ENCODE data around the gene MSH5.

The MSH5 gene

DNA sequence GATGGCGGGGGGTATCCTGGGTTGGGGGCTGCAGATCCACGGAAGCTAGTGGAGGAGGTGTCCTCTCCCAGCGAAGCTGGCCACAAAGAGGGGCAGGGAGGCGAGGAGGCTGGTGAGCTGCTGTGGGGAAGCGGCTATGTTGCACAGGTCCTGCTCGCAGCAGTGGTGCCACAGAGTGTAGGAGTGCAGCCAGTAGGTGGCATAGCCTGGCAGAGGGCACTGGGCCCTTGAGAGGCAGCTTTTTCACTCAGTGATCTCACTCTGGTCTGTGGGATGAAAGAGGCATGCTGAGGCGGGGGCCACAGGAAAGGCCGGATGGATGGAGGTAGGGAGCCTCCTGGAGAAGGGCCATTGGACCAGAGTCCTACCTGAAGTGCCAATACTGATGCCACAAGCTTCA lies 27.5 kb upstream of the MSH5 start:
- Histone ChIP-seq H3K36me3 (ENCODE audit: insufficient read depth, low read length) (no peaks in the 10 kb centered on the region), H3K4me3 (ENCODE audit: low read depth, low read length) (no peak overlapping the region), H3K27me3 (ENCODE audit: insufficient read depth, low read length) (no peaks in the 10 kb centered on the region), H3K79me2 (ENCODE audit: control insufficient read depth, insufficient read depth, low read length, unreplicated experiment) (no peaks in the 10 kb centered on the region), H3K27ac (ENCODE audit: low read depth, low read length) (no peak overlapping the region), H2AFZ (ENCODE audit: low read length, unreplicated experiment) (no peak overlapping the region), H3K4me1 (ENCODE audit: control insufficient read depth, insufficient read depth, low read length, unreplicated experiment) (no peaks in the 10 kb centered on the region)

DNA sequence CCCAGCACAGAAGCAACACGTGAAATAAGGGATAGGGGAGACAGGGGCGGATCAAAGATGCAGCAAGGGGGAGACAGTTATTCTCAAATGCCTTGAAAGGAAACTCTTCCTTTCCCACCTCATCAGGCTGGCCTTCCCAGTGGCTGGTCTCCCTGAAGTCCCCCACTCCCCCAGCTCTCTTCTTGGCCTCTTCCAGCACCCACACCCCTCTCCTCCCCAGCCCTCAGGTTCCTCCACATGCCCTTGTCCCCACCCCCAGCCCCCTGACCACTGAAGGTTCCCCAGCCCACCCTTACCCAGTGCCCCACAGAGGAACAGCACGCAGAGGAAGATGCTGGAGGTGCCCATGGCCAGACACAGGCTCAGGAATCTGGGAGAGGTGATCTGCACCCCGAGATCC lies 26.3 kb upstream of the MSH5 start:
- no peak overlapping the region for H3K27ac ChIP-seq (ENCODE audit: low read depth, low read length)
- H3K79me2 ChIP-seq (ENCODE audit: control insufficient read depth, insufficient read depth, low read length, unreplicated experiment), result no peaks in the 10 kb centered on the region
- H3K4me3 ChIP-seq (ENCODE audit: low read depth, low read length), result no peak overlapping the region
- no peak overlapping the region for H2AFZ ChIP-seq (ENCODE audit: low read length, unreplicated experiment)
- H3K27me3 ChIP-seq (ENCODE audit: insufficient read depth, low read length), result no peaks in the 10 kb centered on the region
- H3K36me3 ChIP-seq (ENCODE audit: insufficient read depth, low read length), result no peaks in the 10 kb centered on the region
- no peaks in the 10 kb centered on the region for H3K4me1 ChIP-seq (ENCODE audit: control insufficient read depth, insufficient read depth, low read length, unreplicated experiment)

DNA sequence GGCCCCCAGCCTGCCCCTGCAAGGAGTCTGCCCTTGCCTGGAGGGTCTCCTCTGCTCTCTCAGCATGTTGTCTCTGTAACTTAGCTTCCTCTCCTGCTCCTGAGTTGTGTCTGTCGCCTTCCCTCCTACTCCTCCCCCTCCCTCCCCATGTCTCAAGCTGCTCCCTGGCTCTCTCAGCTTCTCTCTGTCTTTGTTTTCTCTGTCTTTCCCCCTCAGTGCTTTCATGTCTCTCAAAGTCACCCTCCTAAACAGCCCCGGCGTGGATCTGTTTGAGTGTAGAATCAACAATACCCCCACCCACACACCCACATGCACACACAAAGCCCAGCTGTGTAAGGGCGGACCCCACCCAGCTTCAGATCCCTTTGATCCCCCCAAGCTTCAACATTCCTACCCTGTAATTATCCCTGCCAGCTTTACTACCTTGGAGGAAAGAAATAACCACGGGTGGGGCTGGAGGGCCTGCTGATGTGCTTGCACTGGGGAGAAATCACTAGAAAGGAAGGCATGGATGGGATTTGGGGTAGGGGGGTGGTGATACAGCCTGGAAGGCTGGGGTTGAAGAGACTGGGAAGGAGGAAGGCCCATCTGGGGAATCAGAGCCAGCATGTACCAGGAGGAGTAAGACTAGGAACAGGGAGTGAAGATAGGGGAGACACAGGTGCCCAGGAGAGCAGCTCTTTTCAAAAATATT lies 25.7 kb upstream of the MSH5 start:
- H3K4me3 ChIP-seq (ENCODE audit: low read depth, low read length), result no peak overlapping the region
- H2AFZ ChIP-seq (ENCODE audit: low read length, unreplicated experiment), result no peak overlapping the region

DNA sequence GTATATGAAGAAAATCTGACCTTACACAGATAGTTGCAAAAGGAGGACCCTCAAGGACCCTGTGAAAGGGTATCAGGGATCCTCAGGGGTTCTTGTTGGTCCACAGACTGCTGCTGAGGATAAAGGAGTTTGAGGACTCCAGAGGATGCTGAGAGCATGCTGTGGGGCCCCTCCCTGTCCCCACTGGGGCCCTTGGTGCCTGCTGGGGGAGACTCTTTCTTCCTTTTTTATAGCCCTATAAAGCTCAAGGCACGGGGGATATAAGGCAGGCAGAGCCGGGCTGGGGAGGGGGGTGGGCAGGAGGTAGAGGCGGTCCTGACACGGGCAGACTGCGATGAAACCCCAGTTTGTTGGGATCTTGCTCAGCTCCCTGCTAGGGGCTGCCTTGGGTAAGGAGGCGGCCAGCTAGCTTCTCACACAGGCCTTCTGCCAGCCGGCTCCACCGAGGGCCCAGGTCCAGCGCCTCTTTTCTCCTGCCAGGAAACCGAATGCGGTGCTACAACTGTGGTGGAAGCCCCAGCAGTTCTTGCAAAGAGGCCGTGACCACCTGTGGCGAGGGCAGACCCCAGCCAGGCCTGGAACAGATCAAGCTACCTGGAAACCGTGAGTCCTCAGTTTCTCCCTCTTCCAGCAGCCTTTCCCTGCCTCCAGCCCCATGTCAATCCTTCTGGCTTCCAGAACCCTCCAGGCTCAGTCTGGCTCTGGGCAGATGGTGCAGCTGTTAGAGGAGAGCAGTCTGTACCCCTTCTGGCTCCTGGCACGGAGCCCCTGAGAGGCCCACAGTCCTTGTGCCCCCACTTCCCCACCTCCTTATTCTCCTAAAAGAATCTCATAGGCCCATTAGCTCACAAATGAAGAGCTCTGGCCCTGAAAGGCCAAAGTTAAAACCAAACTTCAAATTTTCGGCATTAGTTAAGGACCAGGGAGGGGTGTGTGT lies 24.5 kb upstream of the MSH5 start, which contains the start of gene LY6G6D:
Gene LY6G6D, plus strand, starts transcription at position 327 of the 937 bp plus-strand sequence. Its CDS starts 8 bp downstream, at position 335.
- Histone ChIP-seq H3K27ac (ENCODE audit: low read depth, low read length) (no peak within 1 kb of the TSS), H3K4me3 (ENCODE audit: low read depth, low read length) (no peak within 1 kb of the TSS), H3K27me3 (ENCODE audit: insufficient read depth, low read length) (no peaks in the 10 kb centered on the region), H3K4me1 (ENCODE audit: control insufficient read depth, insufficient read depth, low read length, unreplicated experiment) (no peaks in the 10 kb centered on the region), H2AFZ (ENCODE audit: low read length, unreplicated experiment) (no peak within 1 kb of the TSS), H3K79me2 (ENCODE audit: control insufficient read depth, insufficient read depth, low read length, unreplicated experiment) (no peaks in the 10 kb centered on the region), H3K36me3 (ENCODE audit: insufficient read depth, low read length) (no peaks in the 10 kb centered on the region)

More for the DNA sequence above, 25.7 kb upstream of the MSH5 start:
- Histone ChIP-seq H3K27ac (ENCODE audit: low read depth, low read length) (no peak overlapping the region), H3K4me1 (ENCODE audit: control insufficient read depth, insufficient read depth, low read length, unreplicated experiment) (no peaks in the 10 kb centered on the region), H3K36me3 (ENCODE audit: insufficient read depth, low read length) (no peaks in the 10 kb centered on the region), H3K79me2 (ENCODE audit: control insufficient read depth, insufficient read depth, low read length, unreplicated experiment) (no peaks in the 10 kb centered on the region), H3K27me3 (ENCODE audit: insufficient read depth, low read length) (no peaks in the 10 kb centered on the region)

DNA sequence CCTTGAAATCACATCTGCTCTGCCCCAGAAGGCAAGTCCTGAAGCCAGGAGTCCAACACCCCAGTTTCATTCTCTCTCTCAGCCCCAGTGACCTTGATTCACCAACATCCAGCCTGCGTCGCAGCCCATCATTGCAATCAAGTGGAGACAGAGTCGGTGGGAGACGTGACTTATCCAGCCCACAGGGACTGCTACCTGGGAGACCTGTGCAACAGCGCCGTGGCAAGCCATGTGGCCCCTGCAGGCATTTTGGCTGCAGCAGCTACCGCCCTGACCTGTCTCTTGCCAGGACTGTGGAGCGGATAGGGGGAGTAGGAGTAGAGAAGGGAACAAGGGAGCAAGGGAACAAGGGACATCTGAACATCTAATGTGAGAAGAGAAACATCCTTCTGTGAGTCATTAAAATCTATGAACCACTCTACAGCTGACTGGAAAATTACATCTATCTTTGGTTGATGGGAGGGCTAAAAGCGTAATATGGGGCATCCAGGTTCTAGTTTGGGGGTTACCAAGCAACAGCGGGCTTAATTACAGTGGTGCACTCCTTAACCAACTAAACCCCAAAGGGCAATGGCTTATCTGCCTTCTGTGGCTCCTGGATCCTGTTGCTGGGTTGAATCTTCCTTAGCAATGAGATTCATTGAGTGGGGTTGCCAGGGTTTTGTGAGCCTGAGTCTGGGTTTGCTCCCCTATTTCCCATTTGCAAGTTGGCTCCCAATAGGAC lies 22.1 kb upstream of the MSH5 start:
- Histone ChIP-seq H3K4me1 (ENCODE audit: control insufficient read depth, insufficient read depth, low read length, unreplicated experiment) (no peaks in the 10 kb centered on the region), H2AFZ (ENCODE audit: low read length, unreplicated experiment) (no peak overlapping the region), H3K79me2 (ENCODE audit: control insufficient read depth, insufficient read depth, low read length, unreplicated experiment) (no peaks in the 10 kb centered on the region), H3K4me3 (ENCODE audit: low read depth, low read length) (no peak overlapping the region), H3K36me3 (ENCODE audit: insufficient read depth, low read length) (no peaks in the 10 kb centered on the region), H3K27ac (ENCODE audit: low read depth, low read length) (no peak overlapping the region), H3K27me3 (ENCODE audit: insufficient read depth, low read length) (no peaks in the 10 kb centered on the region)

DNA sequence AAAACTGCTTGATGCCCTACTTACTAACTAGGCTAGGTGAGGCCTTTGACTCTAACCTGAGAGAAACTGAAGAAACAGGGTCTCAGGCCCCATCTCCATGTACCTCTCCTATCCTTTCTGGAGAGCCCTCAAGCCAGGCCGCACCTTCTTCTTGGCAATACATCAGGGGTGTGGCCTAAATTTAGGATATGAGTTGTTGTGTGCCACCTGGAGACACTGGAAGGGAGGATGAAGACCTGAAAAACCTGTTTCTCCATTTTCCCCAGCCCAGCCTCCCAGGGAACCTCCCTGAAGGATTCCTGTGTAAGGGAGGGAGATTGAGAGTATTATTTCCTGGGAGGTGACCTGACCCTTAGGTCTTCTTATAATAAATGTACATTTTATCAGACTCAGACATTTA lies 21.5 kb upstream of the MSH5 start:
- Histone ChIP-seq H3K27ac (ENCODE audit: low read depth, low read length) (no peak overlapping the region), H2AFZ (ENCODE audit: low read length, unreplicated experiment) (no peak overlapping the region), H3K27me3 (ENCODE audit: insufficient read depth, low read length) (no peaks in the 10 kb centered on the region), H3K36me3 (ENCODE audit: insufficient read depth, low read length) (no peaks in the 10 kb centered on the region), H3K79me2 (ENCODE audit: control insufficient read depth, insufficient read depth, low read length, unreplicated experiment) (no peaks in the 10 kb centered on the region), H3K4me3 (ENCODE audit: low read depth, low read length) (no peak overlapping the region), H3K4me1 (ENCODE audit: control insufficient read depth, insufficient read depth, low read length, unreplicated experiment) (no peaks in the 10 kb centered on the region)

DNA sequence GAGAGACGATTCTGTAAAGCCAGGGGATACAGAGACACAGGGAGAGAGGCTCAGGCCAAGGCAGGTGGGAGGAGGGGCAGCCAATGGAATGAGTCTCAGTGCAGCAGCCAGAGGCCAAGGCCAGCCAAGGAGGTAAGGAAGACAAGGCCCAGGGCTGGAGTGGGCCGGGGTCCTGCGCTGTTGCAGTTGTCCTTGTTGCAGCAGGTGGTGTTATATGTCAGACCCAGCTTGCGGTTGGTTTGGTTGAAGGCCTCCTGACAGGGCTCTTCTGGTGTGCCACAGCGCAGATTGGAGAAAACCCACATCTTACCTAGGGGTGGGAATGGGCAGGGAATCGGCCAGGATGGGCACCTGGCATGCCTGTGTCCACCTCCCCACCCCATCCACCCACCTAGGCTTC lies 20.8 kb upstream of the MSH5 start:
- H3K27me3 ChIP-seq (ENCODE audit: insufficient read depth, low read length), result no peaks in the 10 kb centered on the region
- H2AFZ ChIP-seq (ENCODE audit: low read length, unreplicated experiment), result no peak overlapping the region

DNA sequence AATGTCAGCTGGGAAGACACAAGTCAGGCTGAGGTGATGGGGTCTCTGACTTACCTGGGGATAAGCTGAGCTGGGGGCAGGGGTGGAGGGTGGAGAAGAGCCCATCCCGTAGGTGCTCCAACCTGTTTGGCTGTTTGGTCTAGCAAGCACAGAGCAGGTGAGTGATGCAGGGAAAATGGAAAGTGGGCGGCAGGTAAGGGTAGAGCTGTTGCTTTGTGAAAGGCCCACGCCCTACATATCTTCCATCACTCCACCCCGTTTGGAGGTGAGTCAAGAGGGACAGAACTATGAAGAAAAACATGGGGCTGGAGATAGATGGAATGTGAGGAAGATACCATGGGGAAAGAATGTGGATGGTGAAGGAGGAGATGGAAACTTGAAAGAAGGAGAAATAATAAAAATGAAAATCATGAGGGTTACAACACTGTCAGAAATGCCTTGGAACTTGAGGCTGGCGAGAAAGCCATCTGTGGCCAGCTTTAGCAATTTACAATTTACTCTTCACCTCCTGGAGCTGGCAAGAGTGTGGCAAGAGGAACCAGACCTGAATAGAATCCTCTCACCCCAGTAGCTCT lies 19.5 kb upstream of the MSH5 start:
- H3K36me3 ChIP-seq (ENCODE audit: insufficient read depth, low read length), result no peaks in the 10 kb centered on the region
- H3K4me3 ChIP-seq (ENCODE audit: low read depth, low read length), result no peak overlapping the region
- H3K27me3 ChIP-seq (ENCODE audit: insufficient read depth, low read length), result no peaks in the 10 kb centered on the region
- H2AFZ ChIP-seq (ENCODE audit: low read length, unreplicated experiment), result no peak overlapping the region
- H3K4me1 ChIP-seq (ENCODE audit: control insufficient read depth, insufficient read depth, low read length, unreplicated experiment), result no peaks in the 10 kb centered on the region
- H3K79me2 ChIP-seq (ENCODE audit: control insufficient read depth, insufficient read depth, low read length, unreplicated experiment), result no peaks in the 10 kb centered on the region
- H3K27ac ChIP-seq (ENCODE audit: low read depth, low read length), result no peak overlapping the region

More for the DNA sequence above, 20.8 kb upstream of the MSH5 start:
- Histone ChIP-seq H3K36me3 (ENCODE audit: insufficient read depth, low read length) (no peaks in the 10 kb centered on the region), H3K27ac (ENCODE audit: low read depth, low read length) (no peak overlapping the region), H3K79me2 (ENCODE audit: control insufficient read depth, insufficient read depth, low read length, unreplicated experiment) (no peaks in the 10 kb centered on the region), H3K4me3 (ENCODE audit: low read depth, low read length) (no peak overlapping the region), H3K4me1 (ENCODE audit: control insufficient read depth, insufficient read depth, low read length, unreplicated experiment) (no peaks in the 10 kb centered on the region)

DNA sequence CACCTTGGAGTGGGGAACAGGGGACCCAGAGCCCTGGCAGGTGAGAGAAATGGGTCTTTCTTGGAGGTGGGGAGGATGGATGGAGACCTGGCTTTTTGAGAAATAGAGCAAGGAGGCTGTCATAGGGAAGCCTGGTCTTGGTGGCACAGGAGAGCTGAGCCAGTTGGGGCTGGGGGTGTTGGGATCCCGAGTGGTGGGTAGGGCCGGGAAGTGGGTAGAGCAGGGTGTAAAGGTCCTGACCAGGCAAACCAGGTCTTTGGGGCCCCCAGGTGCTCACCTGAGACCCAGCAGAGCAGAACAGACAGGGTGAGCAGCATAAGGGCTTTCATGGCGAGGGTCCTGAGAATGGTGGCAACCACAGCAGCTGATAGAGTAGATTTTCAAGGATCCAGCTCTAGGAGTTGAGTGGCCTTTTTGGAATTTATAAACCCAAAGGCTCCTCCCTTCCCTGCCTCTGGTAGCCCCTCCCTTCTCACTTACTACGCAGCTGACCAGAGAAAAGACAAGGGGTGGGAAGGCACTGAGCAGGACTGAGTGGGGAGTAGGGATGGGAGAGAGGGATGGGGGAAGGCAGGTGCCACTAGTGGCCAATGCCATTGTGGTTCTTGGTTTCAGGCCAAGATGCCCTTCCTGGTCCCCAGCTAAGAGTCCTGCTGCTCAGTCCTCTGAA lies 18.3 kb upstream of the MSH5 start, which contains the start of gene LY6G6C:
Gene LY6G6C, minus strand, starts transcription at position 396 of the 670 bp plus-strand sequence. Its CDS starts 67 bp downstream, at position 329.
- no peaks in the 10 kb centered on the region for H3K36me3 ChIP-seq (ENCODE audit: insufficient read depth, low read length)
- no peak within 1 kb of the TSS for H3K4me3 ChIP-seq (ENCODE audit: low read depth, low read length)
- H3K27me3 ChIP-seq (ENCODE audit: insufficient read depth, low read length), result no peaks in the 10 kb centered on the region
- H2AFZ ChIP-seq (ENCODE audit: low read length, unreplicated experiment), result no peak within 1 kb of the TSS
- no peaks in the 10 kb centered on the region for H3K79me2 ChIP-seq (ENCODE audit: control insufficient read depth, insufficient read depth, low read length, unreplicated experiment)
- no peak within 1 kb of the TSS for H3K27ac ChIP-seq (ENCODE audit: low read depth, low read length)
- no peaks in the 10 kb centered on the region for H3K4me1 ChIP-seq (ENCODE audit: control insufficient read depth, insufficient read depth, low read length, unreplicated experiment)

DNA sequence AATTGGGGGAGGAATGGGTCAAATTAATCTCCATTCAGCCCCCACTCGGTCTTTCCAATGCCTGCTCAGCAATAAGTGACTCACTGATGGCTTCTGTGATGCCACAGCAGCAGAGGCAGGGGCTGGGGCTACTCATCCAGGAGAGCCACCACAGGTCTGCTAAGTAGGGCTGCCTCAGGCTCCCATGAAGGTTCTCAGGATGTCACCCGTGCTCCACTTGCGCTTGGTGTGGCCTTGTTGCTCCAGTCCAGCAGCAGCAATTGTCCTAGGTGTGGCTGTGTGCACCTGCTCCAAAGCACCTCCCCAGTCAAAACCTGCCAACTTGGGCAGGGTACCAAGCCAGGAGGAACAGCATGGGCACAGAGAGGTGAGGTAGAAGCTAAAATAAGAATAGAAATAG lies 17.6 kb upstream of the MSH5 start:
- H3K27me3 ChIP-seq (ENCODE audit: insufficient read depth, low read length), result no peaks in the 10 kb centered on the region
- no peaks in the 10 kb centered on the region for H3K4me1 ChIP-seq (ENCODE audit: control insufficient read depth, insufficient read depth, low read length, unreplicated experiment)
- no peak overlapping the region for H3K4me3 ChIP-seq (ENCODE audit: low read depth, low read length)
- no peak overlapping the region for H3K27ac ChIP-seq (ENCODE audit: low read depth, low read length)
- no peaks in the 10 kb centered on the region for H3K36me3 ChIP-seq (ENCODE audit: insufficient read depth, low read length)
- no peak overlapping the region for H2AFZ ChIP-seq (ENCODE audit: low read length, unreplicated experiment)
- H3K79me2 ChIP-seq (ENCODE audit: control insufficient read depth, insufficient read depth, low read length, unreplicated experiment), result no peaks in the 10 kb centered on the region
